GM23248 (cell line): ENCODE data around the gene DYSF. TPM values are rescaled to one million over a fixed set of nuclear protein-coding genes. Genes with fewer than 3 reads are reported as not detected.

Experiments used
- DNase-seq: peaks from one replicate; pipeline ENCODE4 v3.0.0-alpha.2; 2015
- H2AFZ ChIP-seq: fragments of 200-600 bp; sonication (generic); 2 replicates; pipeline ENCODE4 v1.6.1; 2016; ENCODE audit warnings: antibody characterized with exemption
- H3F3A ChIP-seq: fragments of 200-600 bp; sonication (generic); 2 replicates; pipeline ENCODE4 v1.6.1; 2016; ENCODE audit warnings: mild to moderate bottlenecking, antibody characterized with exemption, mixed run types; ENCODE audit not compliant: insufficient read depth
- H3K27ac ChIP-seq: fragments of 200-600 bp; sonication (generic); 2 replicates; pipeline ENCODE4 v1.5.1; 2016; ENCODE audit warnings: mild to moderate bottlenecking
- H3K27me3 ChIP-seq: fragments of 200-600 bp; sonication (generic); replicated peaks from 2 replicates; pipeline ENCODE4 v1.6.1; 2016; ENCODE audit warnings: mild to moderate bottlenecking; ENCODE audit not compliant: insufficient read depth
- H3K36me3 ChIP-seq: fragments of 200-600 bp; sonication (generic); 2 replicates; pipeline ENCODE4 v1.6.1; 2016; ENCODE audit warnings: low read depth, mild to moderate bottlenecking
- H3K4me1 ChIP-seq: fragments of 200-600 bp; sonication (generic); 2 replicates; pipeline ENCODE4 v1.6.1; 2016; ENCODE audit warnings: mild to moderate bottlenecking; ENCODE audit not compliant: insufficient read depth
- H3K4me2 ChIP-seq: fragments of 200-600 bp; sonication (generic); one replicate; pipeline ENCODE4 v1.6.1; 2016; ENCODE audit warnings: mild to moderate bottlenecking; ENCODE audit not compliant: unreplicated experiment
- H3K4me3 ChIP-seq: fragments of 200-600 bp; sonication (generic); 2 replicates; pipeline ENCODE4 v1.5.1; 2016; ENCODE audit warnings: mild to moderate bottlenecking
- H3K79me2 ChIP-seq: fragments of 200-600 bp; sonication (generic); 2 replicates; pipeline ENCODE4 v1.6.1; 2016; ENCODE audit warnings: mild to moderate bottlenecking; ENCODE audit not compliant: insufficient read depth
- H3K9ac ChIP-seq: fragments of 200-600 bp; sonication (generic); 2 replicates; pipeline ENCODE4 v1.6.1; 2016; ENCODE audit warnings: mild to moderate bottlenecking
- H3K9me2 ChIP-seq: fragments of 200-600 bp; sonication (generic); 2 replicates; pipeline ENCODE4 v1.6.1; 2016; ENCODE audit warnings: mixed run types, mild to moderate bottlenecking, moderate library complexity; ENCODE audit not compliant: insufficient read depth
- H3K9me3 ChIP-seq: fragments of 200-600 bp; sonication (generic); one replicate; pipeline ENCODE4 v1.6.1; 2017; ENCODE audit warnings: low read depth
- H4K20me1 ChIP-seq: fragments of 200-600 bp; sonication (generic); 2 replicates; pipeline ENCODE4 v1.6.0; 2016; ENCODE audit not compliant: insufficient read depth
- EZH2 ChIP-seq: fragments of 200-600 bp; sonication (generic); IDR thresholded peaks from 2 replicates; pipeline ENCODE4 v1.6.1; 2018; ENCODE audit warnings: antibody characterized with exemption, mild to moderate bottlenecking; ENCODE audit not compliant: insufficient read depth, poor library complexity, severe bottlenecking
- EZH2phosphoT487 ChIP-seq: fragments of 200-600 bp; sonication (generic); IDR thresholded peaks from 2 replicates; pipeline ENCODE4 v1.6.1; 2018; ENCODE audit warnings: antibody characterized with exemption, moderate library complexity, mild to moderate bottlenecking, low read depth; ENCODE audit not compliant: insufficient read depth
- WGBS, 2 experiments: methylation state at CpG; one replicate each; pipeline ENCODE4 v1.1.6; 2015 to 2017; ENCODE audit warnings: low lambda C conversion rate in 2 of 2, low coverage in 1 of 2; ENCODE audit errors: missing lambda C conversion rate in 2 of 2; 5-methylcytosine and 5-hydroxymethylcytosine counted together
- in situ Hi-C: fragments of 300-500 bp; cut with MboI; formaldehyde crosslinking; loops from 2 replicates; pipeline ENCODE4 v1.15.0; 2020
- polyA plus RNA-seq: library from polyadenylated mRNA; unstranded; fragments of >200 nt; fragmentation: Nextera tagmentation; extraction: Ambion mirVana; gene quantifications from 2 replicates; pipeline ENCODE4 v1.2.1, GENCODE V29; 2016
- total RNA-seq: library from RNA; depleted of rRNA; stranded (reverse); fragments of >200 nt; shearing (Covaris generic); gene quantifications from 2 replicates; pipeline ENCODE4 v1.2.3, GENCODE V29; 2014

DYSF gene
- total and polyA plus RNA-seq, 2 experiments from 2014 or later = 0.25 to 0.54 TPM

- Histone ChIP-seq H3K36me3 (no peaks in the 10 kb centered on the region), H3K4me3 (no peak overlapping the region), H3K9me3 (no peaks in the 10 kb centered on the region), H2AFZ (no peak overlapping the region), H3K9ac (no peak overlapping the region), H3K4me1 (0 out of 2 replicates have a peak, but pooled peaks cover 6% of the 10 kb centered on the region), H3K9me2 (no peaks in the 10 kb centered on the region), H3K79me2 (no peaks in the 10 kb centered on the region), H3K27me3 (no peaks in the 10 kb centered on the region; the same call in none of the 2 replicates), H4K20me1 (no peaks in the 10 kb centered on the region), H3K4me2 (no peak overlapping the region), H3F3A (peaks cover 12% of the 10 kb centered on the region), H3K27ac (no peak overlapping the region)
- WGBS, 2 experiments = 38 to 50% methylated on average over 1 of the region's 1 CpG
- in situ Hi-C loops = no loop called here
- no peak for DNase-seq
- no peak for TF ChIP-seq EZH2phosphoT487
- TF ChIP-seq EZH2 = no peak
Observed at GRCh38 chr2:71609029-71609428, 155.7 kb downstream of the DYSF start.

- Histone ChIP-seq H3K9ac (no peak overlapping the region), H3F3A (peaks cover 12% of the 10 kb centered on the region), H3K9me3 (no peaks in the 10 kb centered on the region), H3K9me2 (no peaks in the 10 kb centered on the region), H3K4me2 (peak overlapping the region; percentile 15), H3K27me3 (no peaks in the 10 kb centered on the region; the same call in none of the 2 replicates), H3K36me3 (no peaks in the 10 kb centered on the region), H3K4me1 (0 out of 2 replicates have a peak, but pooled peaks cover 6% of the 10 kb centered on the region), H3K27ac (no peak overlapping the region), H2AFZ (no peak overlapping the region), H3K4me3 (no peak overlapping the region), H3K79me2 (no peaks in the 10 kb centered on the region), H4K20me1 (no peaks in the 10 kb centered on the region)
- 44 to 46% methylated on average over 5 of the region's 5 CpGs for WGBS, 2 experiments
- in situ Hi-C loops = no loop called here
- TF ChIP-seq EZH2phosphoT487 (no peak), EZH2 (no peak)
- peak; percentile 77 for DNase-seq
Observed at GRCh38 chr2:71609441-71609840, 156.1 kb downstream of the DYSF start.

GRCh38 chr2:71609958-71610357, 156.6 kb downstream of the DYSF start:
- in situ Hi-C loops = loop anchor here (10.0 kb wide), 1 partner anchor 175 kb away; no protein-coding TSS in a partner anchor
- Histone ChIP-seq H3K27ac (no peak overlapping the region), H3K4me1 (peaks cover 9% of the 10 kb centered on the region; the same call in 1 of the 2 replicates), H4K20me1 (no peaks in the 10 kb centered on the region), H3F3A (peaks cover 12% of the 10 kb centered on the region), H3K9ac (no peak overlapping the region), H3K9me2 (no peaks in the 10 kb centered on the region), H3K9me3 (no peaks in the 10 kb centered on the region), H3K4me2 (peak overlapping the region; percentile 15), H3K4me3 (no peak overlapping the region), H3K36me3 (no peaks in the 10 kb centered on the region), H3K79me2 (no peaks in the 10 kb centered on the region), H2AFZ (no peak overlapping the region), H3K27me3 (no peaks in the 10 kb centered on the region; the same call in 1 of the 2 replicates)
- 4 to 12% methylated on average over 1 of the region's 1 CpG for WGBS, 2 experiments
- peak; percentile 63 for DNase-seq
- TF ChIP-seq EZH2phosphoT487 (no peak), EZH2 (no peak)

- no peaks in the 10 kb centered on the region for H3K9me3 ChIP-seq
- in situ Hi-C loops = loop anchor here (10.0 kb wide), 1 partner anchor 174 kb away; no protein-coding TSS in a partner anchor
Observed at GRCh38 chr2:71610671-71611070, 157.3 kb downstream of the DYSF start.

GRCh38 chr2:71611247-71611646, 157.9 kb downstream of the DYSF start:
- Histone ChIP-seq H3K9me2 (no peaks in the 10 kb centered on the region), H3K4me3 (no peak overlapping the region), H3K27ac (no peak overlapping the region), H3K36me3 (no peaks in the 10 kb centered on the region), H3K4me1 (peaks cover 9% of the 10 kb centered on the region; the same call in 1 of the 2 replicates), H3K27me3 (no peaks in the 10 kb centered on the region; the same call in 1 of the 2 replicates), H3K79me2 (no peaks in the 10 kb centered on the region), H4K20me1 (no peaks in the 10 kb centered on the region), H3F3A (peaks cover 12% of the 10 kb centered on the region), H2AFZ (no peak overlapping the region), H3K9me3 (no peaks in the 10 kb centered on the region), H3K4me2 (no peak overlapping the region), H3K9ac (no peak overlapping the region)
- 82 to 89% methylated on average over 9 to 12 of the region's 12 CpGs for WGBS, 2 experiments
- in situ Hi-C loops = loop anchor here (10.0 kb wide), 1 partner anchor 174 kb away; no protein-coding TSS in a partner anchor
- DNase-seq = no peak
- TF ChIP-seq EZH2phosphoT487 (no peak), EZH2 (no peak)

More at GRCh38 chr2:71610671-71611070, 157.3 kb downstream of the DYSF start:
- WGBS, 2 experiments = 89 to 95% methylated on average over 3 to 7 of the region's 7 CpGs
- Histone ChIP-seq H3K9me2 (no peaks in the 10 kb centered on the region), H3K79me2 (no peaks in the 10 kb centered on the region), H3K4me3 (no peak overlapping the region), H3K27me3 (no peaks in the 10 kb centered on the region; the same call in 1 of the 2 replicates), H2AFZ (no peak overlapping the region), H3K4me1 (peaks cover 9% of the 10 kb centered on the region; the same call in 1 of the 2 replicates), H3K27ac (no peak overlapping the region), H3K36me3 (no peaks in the 10 kb centered on the region), H3K4me2 (no peak overlapping the region), H3K9ac (no peak overlapping the region), H4K20me1 (no peaks in the 10 kb centered on the region), H3F3A (peaks cover 12% of the 10 kb centered on the region)
- no peak for DNase-seq
- TF ChIP-seq EZH2phosphoT487 (no peak), EZH2 (no peak)
